ENCODE data around the gene CHP1.
"Not testable (repeated sequence)": the region's sequence is repeated elsewhere in the genome, so short reads cannot be mapped to it uniquely, and the experiment has no call there.

The CHP1 gene

GRCh38 chr15:41230650-41231421 is at the start of gene CHP1, which contains the start of gene EXD1:
Gene CHP1, plus strand, starts transcription at chr15:41231268. Its CDS starts 115 bp downstream, at chr15:41231383.
Gene EXD1, minus strand, starts transcription at chr15:41230757. Its CDS starts 4,182 bp downstream, at chr15:41226575.
- in situ Hi-C loops (cut with MboI; ENCODE audit: low sequenced_read_pairs) = no loop called here

- in situ Hi-C loops (cut with MboI; ENCODE audit: low sequenced_read_pairs) = no loop called here
Observed at GRCh38 chr15:41182266-41182665, 48.8 kb upstream of the CHP1 start.

GRCh38 chr15:41183581-41183980 is 47.5 kb upstream of the CHP1 start:
- in situ Hi-C loops (cut with MboI; ENCODE audit: low sequenced_read_pairs) = no loop called here

GRCh38 chr15:41194444-41194843 is 36.6 kb upstream of the CHP1 start:
- in situ Hi-C loops (cut with MboI; ENCODE audit: low sequenced_read_pairs) = no loop called here

GRCh38 chr15:41199470-41199869 is 31.6 kb upstream of the CHP1 start:
- in situ Hi-C loops (cut with MboI; ENCODE audit: low sequenced_read_pairs) = no loop called here

- in situ Hi-C loops (cut with MboI; ENCODE audit: low sequenced_read_pairs) = no loop called here
Observed at GRCh38 chr15:41203395-41203794, 27.7 kb upstream of the CHP1 start.

GRCh38 chr15:41205315-41205714 is 25.8 kb upstream of the CHP1 start:
- in situ Hi-C loops (cut with MboI; ENCODE audit: low sequenced_read_pairs) = no loop called here

GRCh38 chr15:41207687-41208448 is 23.2 kb upstream of the CHP1 start:
- in situ Hi-C loops (cut with MboI; ENCODE audit: low sequenced_read_pairs) = no loop called here

- in situ Hi-C loops (cut with MboI; ENCODE audit: low sequenced_read_pairs) = no loop called here
Observed at GRCh38 chr15:41215708-41216107, 15.4 kb upstream of the CHP1 start.

GRCh38 chr15:41218851-41219250 is 12.2 kb upstream of the CHP1 start:
- in situ Hi-C loops (cut with MboI; ENCODE audit: low sequenced_read_pairs) = no loop called here

GRCh38 chr15:41219381-41219780 is 11.7 kb upstream of the CHP1 start:
- in situ Hi-C loops (cut with MboI; ENCODE audit: low sequenced_read_pairs) = no loop called here

- in situ Hi-C loops (cut with MboI; ENCODE audit: low sequenced_read_pairs) = no loop called here
Observed at GRCh38 chr15:41230345-41230649, 771 bp upstream of the CHP1 start.

GRCh38 chr15:41231422-41232226 is 556 bp downstream of the CHP1 start:
- in situ Hi-C loops (cut with MboI; ENCODE audit: low sequenced_read_pairs) = no loop called here

GRCh38 chr15:41233367-41233771 is 2.3 kb downstream of the CHP1 start:
- in situ Hi-C loops (cut with MboI; ENCODE audit: low sequenced_read_pairs) = no loop called here

GRCh38 chr15:41235228-41235627 is 4.2 kb downstream of the CHP1 start:
- in situ Hi-C loops (cut with MboI; ENCODE audit: low sequenced_read_pairs) = not testable (repeated sequence)

GRCh38 chr15:41235929-41236328 is 4.9 kb downstream of the CHP1 start:
- in situ Hi-C loops (cut with MboI; ENCODE audit: low sequenced_read_pairs) = no loop called here

GRCh38 chr15:41238100-41238499 is 7.0 kb downstream of the CHP1 start:
- in situ Hi-C loops (cut with MboI; ENCODE audit: low sequenced_read_pairs) = no loop called here

GRCh38 chr15:41241221-41241964 is 10.3 kb downstream of the CHP1 start:
- in situ Hi-C loops (cut with MboI; ENCODE audit: low sequenced_read_pairs) = no loop called here

- in situ Hi-C loops (cut with MboI; ENCODE audit: low sequenced_read_pairs) = not testable (repeated sequence)
Observed at GRCh38 chr15:41250745-41251144, 19.7 kb downstream of the CHP1 start.

GRCh38 chr15:41251411-41251810 is 20.3 kb downstream of the CHP1 start:
- in situ Hi-C loops (cut with MboI; ENCODE audit: low sequenced_read_pairs) = no loop called here

- in situ Hi-C loops (cut with MboI; ENCODE audit: low sequenced_read_pairs) = no loop called here
Observed at GRCh38 chr15:41254560-41254959, 23.5 kb downstream of the CHP1 start.

All from hTERT RPE-1 (cell line).